Measurements from ENCODE around the gene MYO1G. TPM values are rescaled to one million over a fixed set of nuclear protein-coding genes. Genes with fewer than 3 reads are reported as not detected.
A peak's percentile ranks its signal among the peaks of the same experiment; 100 is the strongest.

Gene MYO1G
- total and polyA plus RNA-seq, 8 donors: 0.28 to 3.1 (median 1.1) TPM

DNA sequence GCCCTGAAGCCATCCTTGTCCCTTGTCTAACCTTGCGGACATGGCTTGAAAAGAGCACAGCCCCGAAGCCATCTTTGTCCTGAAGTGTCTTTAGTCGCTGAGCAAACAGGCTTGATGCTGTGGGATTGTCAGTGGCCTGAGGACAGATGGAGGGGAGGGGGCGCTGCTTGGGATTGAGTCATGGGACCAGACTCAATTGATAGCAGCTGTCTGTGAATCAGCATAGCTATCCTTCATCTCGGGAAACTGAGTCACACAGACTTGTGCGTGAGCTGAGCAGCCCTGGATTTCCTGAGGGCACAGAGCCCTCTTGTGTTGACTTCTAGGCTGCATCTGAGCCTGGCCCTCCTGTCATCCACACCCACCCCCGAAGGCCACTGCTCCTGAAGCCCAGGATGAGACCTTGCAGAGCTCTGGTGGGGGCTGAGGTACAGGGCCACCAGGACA lies 14.4 kb downstream of the MYO1G start:
- Histone ChIP-seq H3K27ac (no peak overlapping the region), H3K36me3 (no peaks in the 10 kb centered on the region), H3K9me3 (no peaks in the 10 kb centered on the region), H3K4me3 (no peak overlapping the region), H3K27me3 (peaks cover 0 to 5% (median 0%) of the 10 kb centered on the region in 4 donors), H3K4me1 (peaks cover 0 to 6% (median 0%) of the 10 kb centered on the region in 3 donors)
- no peak for DNase-seq
- 77 to 79% methylated on average over 7 of the region's 7 CpGs for WGBS, 2 donors
- intact Hi-C loops (cut with DNase I): no loop called here
- TF ChIP-seq, protein P1, sequence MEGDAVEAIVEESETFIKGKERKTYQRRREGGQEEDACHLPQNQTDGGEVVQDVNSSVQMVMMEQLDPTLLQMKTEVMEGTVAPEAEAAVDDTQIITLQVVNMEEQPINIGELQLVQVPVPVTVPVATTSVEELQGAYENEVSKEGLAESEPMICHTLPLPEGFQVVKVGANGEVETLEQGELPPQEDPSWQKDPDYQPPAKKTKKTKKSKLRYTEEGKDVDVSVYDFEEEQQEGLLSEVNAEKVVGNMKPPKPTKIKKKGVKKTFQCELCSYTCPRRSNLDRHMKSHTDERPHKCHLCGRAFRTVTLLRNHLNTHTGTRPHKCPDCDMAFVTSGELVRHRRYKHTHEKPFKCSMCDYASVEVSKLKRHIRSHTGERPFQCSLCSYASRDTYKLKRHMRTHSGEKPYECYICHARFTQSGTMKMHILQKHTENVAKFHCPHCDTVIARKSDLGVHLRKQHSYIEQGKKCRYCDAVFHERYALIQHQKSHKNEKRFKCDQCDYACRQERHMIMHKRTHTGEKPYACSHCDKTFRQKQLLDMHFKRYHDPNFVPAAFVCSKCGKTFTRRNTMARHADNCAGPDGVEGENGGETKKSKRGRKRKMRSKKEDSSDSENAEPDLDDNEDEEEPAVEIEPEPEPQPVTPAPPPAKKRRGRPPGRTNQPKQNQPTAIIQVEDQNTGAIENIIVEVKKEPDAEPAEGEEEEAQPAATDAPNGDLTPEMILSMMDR (IDR thresholded peaks at IDR 0.05): no peak
- no peak for ATAC-seq
- FAIRE-seq: no peak

- FAIRE-seq (no peak), DNase-seq (no peak), ATAC-seq (no peak)
- TF ChIP-seq, protein P1 (IDR thresholded peaks at IDR 0.05): no peak
- Histone ChIP-seq H3K4me1 (peaks cover 0 to 6% (median 0%) of the 10 kb centered on the region in 3 donors), H3K27ac (no peak overlapping the region), H3K27me3 (peaks cover 0 to 5% (median 0%) of the 10 kb centered on the region in 4 donors), H3K9me3 (no peaks in the 10 kb centered on the region), H3K4me3 (no peak overlapping the region), H3K36me3 (no peaks in the 10 kb centered on the region)
- intact Hi-C loops (cut with DNase I): no loop called here
- 88 to 92% methylated on average over 24 of the region's 24 CpGs for WGBS, 2 donors
These were observed 15.2 kb downstream of the MYO1G start for GRCh38 chr7:44963364-44964290.

DNA sequence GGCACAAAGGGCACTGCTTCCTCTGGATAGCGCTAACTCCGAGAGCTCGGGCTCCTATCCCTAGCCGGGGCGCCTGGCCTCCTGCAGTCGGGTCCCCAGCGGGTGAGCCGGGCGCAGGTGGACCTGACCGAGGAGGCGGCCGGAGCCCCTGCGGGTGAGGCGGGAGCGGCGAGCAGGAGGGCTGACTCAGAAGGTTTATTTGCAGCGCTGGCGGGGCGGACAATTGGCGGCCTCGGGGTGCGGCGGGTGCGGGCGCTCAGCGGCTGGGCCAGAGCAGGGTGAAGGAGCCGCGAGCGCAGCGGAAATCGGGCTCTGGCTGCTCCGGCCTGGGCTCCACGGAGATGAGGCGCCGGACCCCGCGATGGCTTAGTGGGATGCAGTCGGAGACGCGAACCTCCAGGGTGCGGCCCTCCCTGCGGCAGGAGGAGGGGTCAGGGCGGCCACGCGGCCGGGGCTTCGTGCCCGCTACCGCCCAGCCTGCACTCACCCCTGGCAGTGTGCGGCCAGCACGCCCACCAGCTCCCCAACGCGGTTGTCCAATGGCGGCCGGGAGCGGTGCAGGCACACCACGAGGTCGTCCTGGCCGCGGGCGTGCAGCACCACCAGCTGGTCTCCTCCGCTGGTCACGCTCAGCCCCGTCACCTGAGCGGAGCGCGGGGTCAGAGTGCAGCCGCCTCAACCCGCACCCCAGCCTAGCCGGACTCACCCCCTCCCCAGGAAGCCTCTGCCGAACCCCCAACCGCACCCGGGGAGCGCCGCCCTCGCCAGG lies 16.1 kb downstream of the MYO1G start:
- Histone ChIP-seq H3K4me1 (peaks cover 0 to 6% (median 0%) of the 10 kb centered on the region in 3 donors), H3K9me3 (no peaks in the 10 kb centered on the region), H3K27ac (no peak overlapping the region), H3K36me3 (no peaks in the 10 kb centered on the region), H3K27me3 (peaks cover 0 to 5% (median 0%) of the 10 kb centered on the region in 4 donors), H3K4me3 (peak overlapping the region in 3 of 4 donors; percentile 11 to 47 (median 39))
- WGBS, 2 donors: 8 to 11% methylated on average over 47 to 76 of the region's 76 CpGs
- intact Hi-C loops (cut with DNase I): no loop called here
- TF ChIP-seq, protein P1 (IDR thresholded peaks at IDR 0.05): no peak
- FAIRE-seq (no peak), ATAC-seq (peak; percentile 55 to 81 (median 72)), DNase-seq (peak in 2 of 6 donors; percentile 21 to 37)

GRCh38 chr7:44961844-44962482 lies 16.9 kb downstream of the MYO1G start:
- WGBS, 2 donors: 83 to 85% methylated on average over 16 of the region's 16 CpGs
- TF ChIP-seq, protein P1 (IDR thresholded peaks at IDR 0.05): no peak
- Histone ChIP-seq H3K9me3 (no peaks in the 10 kb centered on the region), H3K4me1 (peaks cover 0 to 6% (median 0%) of the 10 kb centered on the region in 3 donors), H3K27ac (no peak overlapping the region), H3K4me3 (peak overlapping the region in 2 of 4 donors; percentile 39 to 47), H3K27me3 (peaks cover 0 to 5% (median 0%) of the 10 kb centered on the region in 4 donors), H3K36me3 (no peaks in the 10 kb centered on the region)
- intact Hi-C loops (cut with DNase I): no loop called here
- ATAC-seq: peak in 1 of 4 donors; percentile 8
- no peak for DNase-seq
- no peak for FAIRE-seq

All from pancreas (tissue), 10 donors.